ENCODE measurements around the gene LRIT2.

The LRIT2 gene

GRCh38 chr10:84233940-84234339, 8.6 kb upstream of the LRIT2 start:
- TF ChIP-seq GATA1 (IDR thresholded peaks at IDR 0.05; ENCODE audit: low read depth, low read length): no peak
- TF ChIP-seq POLR2A (IDR thresholded peaks at IDR 0.05; ENCODE audit: low read length): no peak
- DNase-seq: no peak

DNA sequence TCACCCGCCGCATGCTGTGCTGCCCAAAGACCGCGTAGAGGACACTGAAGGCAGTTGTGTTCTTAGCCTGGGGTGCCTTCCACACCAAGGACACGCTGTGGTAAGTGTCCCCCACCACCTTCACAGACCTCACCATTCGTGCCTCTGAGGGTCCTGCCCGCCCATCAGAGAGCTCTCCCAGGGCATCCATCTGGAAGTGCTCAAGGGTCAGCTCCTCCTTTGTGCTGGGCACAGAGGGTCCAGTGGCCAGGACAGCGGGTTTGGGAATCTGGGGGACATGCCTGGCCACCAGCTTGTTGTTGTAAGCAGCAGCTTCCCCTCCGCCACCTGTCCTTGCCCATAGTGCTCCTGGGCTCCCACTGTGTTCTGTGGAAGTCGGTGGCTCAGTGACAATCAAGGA, 7.0 kb upstream of the LRIT2 start:
- no peak for TF ChIP-seq POLR2A (IDR thresholded peaks at IDR 0.05; ENCODE audit: low read length)
- TF ChIP-seq GATA1 (IDR thresholded peaks at IDR 0.05; ENCODE audit: low read depth, low read length): no peak
- DNase-seq: no peak

DNA sequence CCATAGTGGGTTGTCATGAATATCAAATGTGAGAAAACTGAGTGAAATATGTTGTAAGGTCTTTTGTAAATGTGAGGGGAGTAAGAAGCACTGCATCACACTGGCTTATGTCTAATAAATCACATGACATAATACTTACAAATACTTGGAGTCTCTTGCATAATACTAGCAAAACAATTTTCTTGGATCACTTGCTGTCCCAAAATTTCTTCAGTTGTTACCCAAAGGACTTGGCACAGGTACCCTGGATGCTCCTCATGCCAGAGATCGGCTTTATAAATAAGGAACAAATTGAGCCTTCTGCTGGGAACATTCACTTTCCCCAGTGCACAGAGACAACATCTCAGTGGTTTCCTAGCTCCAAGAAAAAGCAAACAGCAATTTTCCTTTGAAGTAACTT, 5.0 kb upstream of the LRIT2 start:
- no peak for TF ChIP-seq POLR2A (IDR thresholded peaks at IDR 0.05; ENCODE audit: low read length)
- TF ChIP-seq GATA1 (IDR thresholded peaks at IDR 0.05; ENCODE audit: low read depth, low read length): no peak
- DNase-seq: no peak

DNA sequence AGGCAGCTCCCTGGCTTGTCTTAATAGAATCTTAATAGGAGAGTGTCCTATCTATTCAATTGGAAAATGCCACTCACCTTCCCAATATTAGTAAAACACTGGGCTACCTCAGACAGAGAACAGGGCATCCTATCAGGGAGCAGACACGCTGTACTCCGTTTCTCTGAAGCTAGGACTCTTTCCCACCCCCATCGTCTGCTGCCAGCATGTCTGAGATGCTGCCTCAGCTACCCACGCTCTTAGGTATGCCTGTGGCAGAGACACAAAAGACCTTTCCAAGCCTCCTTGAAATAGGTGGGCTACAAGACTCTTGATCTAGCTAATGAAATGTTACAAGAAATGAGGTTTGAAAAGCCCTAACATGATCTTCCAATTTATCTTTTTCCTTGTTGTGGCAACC, 2.5 kb upstream of the LRIT2 start:
- no peak for DNase-seq
- TF ChIP-seq POLR2A (IDR thresholded peaks at IDR 0.05; ENCODE audit: low read length): no peak
- TF ChIP-seq GATA1 (IDR thresholded peaks at IDR 0.05; ENCODE audit: low read depth, low read length): no peak

- TF ChIP-seq GATA1 (IDR thresholded peaks at IDR 0.05; ENCODE audit: low read depth, low read length) (no peak), POLR2A (IDR thresholded peaks at IDR 0.05; ENCODE audit: low read length) (no peak)
- DNase-seq: no peak
Measured at GRCh38 chr10:84226616-84227015, 1.3 kb upstream of the LRIT2 start.

DNA sequence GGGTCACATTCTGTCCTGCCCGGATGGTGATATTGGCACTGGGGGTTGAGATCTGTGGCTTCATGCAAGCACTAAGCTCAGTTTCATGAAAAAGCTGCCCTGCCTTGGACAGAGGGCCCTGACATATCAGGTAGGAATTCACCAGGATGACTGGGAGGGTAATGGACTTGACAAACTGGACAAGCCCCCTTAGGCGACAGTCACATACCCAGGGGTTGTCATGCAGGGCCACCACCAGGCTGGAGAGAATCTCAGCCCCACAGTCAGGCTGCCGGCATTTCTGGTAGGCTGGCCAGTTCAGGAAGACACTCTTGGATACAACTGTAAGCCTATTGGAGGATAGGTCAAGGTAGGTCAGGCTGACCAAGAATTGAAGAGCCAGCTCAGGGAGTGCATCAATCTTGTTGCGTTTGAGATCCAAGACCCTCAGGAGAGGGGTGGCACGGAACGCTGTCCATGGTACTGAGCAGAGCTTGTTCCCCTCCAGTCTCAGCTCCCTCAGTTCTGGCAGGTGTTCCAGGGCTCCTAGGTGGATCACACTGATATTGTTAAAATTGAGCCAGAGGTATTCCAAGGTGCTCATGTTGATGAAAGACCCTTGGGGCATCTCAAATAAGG, 824 bp downstream of the LRIT2 start:
- DNase-seq: no peak
- no peak for TF ChIP-seq POLR2A (IDR thresholded peaks at IDR 0.05; ENCODE audit: low read length)
- TF ChIP-seq GATA1 (IDR thresholded peaks at IDR 0.05; ENCODE audit: low read depth, low read length): no peak

DNA sequence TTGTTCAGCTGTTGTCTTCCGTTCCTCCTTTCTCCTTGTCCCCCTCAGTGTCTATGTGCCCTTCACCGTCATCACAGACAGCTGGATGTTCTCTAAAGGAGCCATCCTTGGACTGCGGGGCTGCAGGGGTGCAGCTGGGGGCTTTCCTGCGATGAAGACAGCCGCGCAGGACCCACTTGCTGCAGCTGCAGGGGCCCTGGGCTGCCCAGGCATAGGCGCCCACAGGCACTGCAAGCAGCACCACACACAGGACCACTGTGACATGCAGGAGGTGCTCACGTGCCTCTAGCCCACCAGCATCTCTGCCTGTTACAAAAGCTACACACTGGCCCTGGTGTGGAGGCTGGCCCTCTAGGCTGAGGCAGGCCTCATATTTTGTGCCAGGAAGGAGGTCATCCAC, 3.4 kb downstream of the LRIT2 start:
- TF ChIP-seq POLR2A (IDR thresholded peaks at IDR 0.05; ENCODE audit: low read length): no peak
- TF ChIP-seq GATA1 (IDR thresholded peaks at IDR 0.05; ENCODE audit: low read depth, low read length): no peak

GRCh38 chr10:84217746-84218145, 7.6 kb downstream of the LRIT2 start:
- TF ChIP-seq POLR2A (IDR thresholded peaks at IDR 0.05; ENCODE audit: low read length) (no peak), GATA1 (IDR thresholded peaks at IDR 0.05; ENCODE audit: low read depth, low read length) (no peak)
- DNase-seq: no peak

More for the DNA sequence above, 3.4 kb downstream of the LRIT2 start:
- DNase-seq: no peak

DNA sequence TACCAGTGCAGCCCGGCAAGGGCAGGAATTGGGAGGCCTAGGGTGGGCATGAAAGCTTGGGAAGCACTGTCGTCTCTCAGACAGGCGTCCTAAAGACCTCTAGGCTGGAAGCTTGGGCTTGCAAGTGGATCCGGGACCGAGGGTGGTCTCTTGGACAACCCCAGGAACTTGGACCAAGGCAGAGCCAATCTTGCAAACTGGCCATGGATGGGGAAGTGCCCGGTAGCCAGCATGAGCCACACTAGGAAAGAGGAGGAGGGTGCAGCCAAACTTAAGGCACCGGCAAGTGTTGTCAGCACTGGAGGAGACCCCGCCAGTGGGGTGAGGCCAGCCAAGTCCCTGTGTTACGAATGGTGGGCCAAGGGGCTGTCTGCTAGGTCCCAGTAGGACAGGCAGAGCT, 8.5 kb downstream of the LRIT2 start:
- DNase-seq: no peak
- no peak for TF ChIP-seq POLR2A (IDR thresholded peaks at IDR 0.05; ENCODE audit: low read length)
- no peak for TF ChIP-seq GATA1 (IDR thresholded peaks at IDR 0.05; ENCODE audit: low read depth, low read length)

GRCh38 chr10:84214612-84215235, 10.6 kb downstream of the LRIT2 start:
- no peak for TF ChIP-seq GATA1 (IDR thresholded peaks at IDR 0.05; ENCODE audit: low read depth, low read length)
- TF ChIP-seq POLR2A (IDR thresholded peaks at IDR 0.05; ENCODE audit: low read length): no peak
- DNase-seq: peak; percentile 46 to 55

DNA sequence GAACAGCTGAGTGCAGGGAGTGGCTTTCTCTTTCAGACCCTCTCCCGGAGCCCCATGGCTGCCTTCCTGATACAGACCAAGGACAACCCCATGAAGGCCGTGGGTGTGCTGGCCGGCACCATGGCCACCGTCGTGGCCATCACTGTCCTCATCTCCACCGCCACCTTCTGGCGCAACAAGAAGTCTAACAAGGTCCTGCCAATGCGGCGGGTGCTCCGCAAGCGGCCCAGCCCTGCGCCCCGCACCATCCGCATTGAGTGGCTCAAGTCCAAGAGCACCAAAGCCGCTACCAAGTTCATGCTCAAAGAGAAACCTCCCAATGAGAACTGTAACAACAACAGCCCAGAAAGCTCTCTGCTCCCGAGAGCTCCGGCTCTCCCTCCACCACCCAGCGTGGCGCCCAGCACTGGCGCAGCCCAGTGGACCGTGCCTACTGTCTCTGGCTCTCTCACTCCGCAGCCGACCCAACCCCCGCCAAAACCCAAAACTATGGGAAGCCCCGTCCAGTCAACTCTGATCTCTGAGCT, 11.2 kb downstream of the LRIT2 start:
- no peak for DNase-seq
- TF ChIP-seq GATA1 (IDR thresholded peaks at IDR 0.05; ENCODE audit: low read depth, low read length): no peak
- TF ChIP-seq POLR2A (IDR thresholded peaks at IDR 0.05; ENCODE audit: low read length): no peak

GRCh38 chr10:84213076-84213475, 12.3 kb downstream of the LRIT2 start:
- DNase-seq: no peak
- no peak for TF ChIP-seq GATA1 (IDR thresholded peaks at IDR 0.05; ENCODE audit: low read depth, low read length)
- no peak for TF ChIP-seq POLR2A (IDR thresholded peaks at IDR 0.05; ENCODE audit: low read length)

- TF ChIP-seq POLR2A (IDR thresholded peaks at IDR 0.05; ENCODE audit: low read length) (no peak), GATA1 (IDR thresholded peaks at IDR 0.05; ENCODE audit: low read depth, low read length) (no peak)
- DNase-seq: no peak
Measured at GRCh38 chr10:84212014-84212413, 13.3 kb downstream of the LRIT2 start.

GRCh38 chr10:84211566-84211965, 13.8 kb downstream of the LRIT2 start:
- TF ChIP-seq POLR2A (IDR thresholded peaks at IDR 0.05; ENCODE audit: low read length): no peak
- no peak for TF ChIP-seq GATA1 (IDR thresholded peaks at IDR 0.05; ENCODE audit: low read depth, low read length)
- no peak for DNase-seq

GRCh38 chr10:84208023-84208422, 17.3 kb downstream of the LRIT2 start:
- TF ChIP-seq GATA1 (IDR thresholded peaks at IDR 0.05; ENCODE audit: low read depth, low read length) (no peak), POLR2A (IDR thresholded peaks at IDR 0.05; ENCODE audit: low read length) (no peak)
- DNase-seq: no peak

All from erythroblast (primary cell).